ENCODE measurements around the gene ENPP6.
A peak's percentile ranks its signal among the peaks of the same experiment; 100 is the strongest.

Gene ENPP6

DNA sequence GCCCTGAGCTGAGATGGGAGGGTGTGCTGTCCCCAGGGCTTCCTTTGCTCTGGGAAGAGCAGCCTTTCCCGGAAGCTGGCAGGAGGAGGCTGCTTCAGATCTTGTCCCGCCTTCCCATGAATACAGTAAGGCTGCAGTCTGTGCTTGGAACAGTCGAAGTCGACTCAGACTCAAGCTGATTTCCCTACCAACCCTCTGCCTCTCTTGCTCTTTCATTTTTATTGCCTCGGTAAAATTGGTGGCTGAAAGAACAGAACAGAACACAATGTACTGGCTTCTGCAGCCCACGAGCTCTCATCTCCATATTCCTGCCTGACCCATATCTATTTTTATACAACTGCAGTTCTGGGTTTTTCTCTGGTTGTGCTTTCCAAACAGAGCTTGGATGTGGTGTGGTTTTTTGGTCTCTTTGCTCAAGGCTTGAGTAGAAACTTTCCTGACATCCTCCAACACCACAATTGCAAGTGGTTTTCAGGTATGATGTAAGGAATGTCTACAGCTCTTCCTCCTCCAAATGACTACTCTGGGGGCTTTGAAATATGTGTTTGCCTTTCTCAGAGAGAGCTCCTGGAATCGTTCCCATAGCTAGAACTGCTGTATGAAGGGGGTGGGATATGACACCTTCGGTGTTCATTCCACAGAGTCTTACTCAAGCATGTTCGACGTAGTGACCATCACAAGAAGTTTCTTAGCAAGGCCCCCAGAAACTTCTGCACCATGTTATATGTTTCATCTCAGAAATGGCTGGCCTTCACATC, 61.3 kb downstream of the ENPP6 start:
- H3K4me3 ChIP-seq (ENCODE audit: control insufficient read depth, low read depth, low read length): no peak overlapping the region
- no peak for DNase-seq (ENCODE audit: low read depth)
- TF ChIP-seq, protein P1, sequence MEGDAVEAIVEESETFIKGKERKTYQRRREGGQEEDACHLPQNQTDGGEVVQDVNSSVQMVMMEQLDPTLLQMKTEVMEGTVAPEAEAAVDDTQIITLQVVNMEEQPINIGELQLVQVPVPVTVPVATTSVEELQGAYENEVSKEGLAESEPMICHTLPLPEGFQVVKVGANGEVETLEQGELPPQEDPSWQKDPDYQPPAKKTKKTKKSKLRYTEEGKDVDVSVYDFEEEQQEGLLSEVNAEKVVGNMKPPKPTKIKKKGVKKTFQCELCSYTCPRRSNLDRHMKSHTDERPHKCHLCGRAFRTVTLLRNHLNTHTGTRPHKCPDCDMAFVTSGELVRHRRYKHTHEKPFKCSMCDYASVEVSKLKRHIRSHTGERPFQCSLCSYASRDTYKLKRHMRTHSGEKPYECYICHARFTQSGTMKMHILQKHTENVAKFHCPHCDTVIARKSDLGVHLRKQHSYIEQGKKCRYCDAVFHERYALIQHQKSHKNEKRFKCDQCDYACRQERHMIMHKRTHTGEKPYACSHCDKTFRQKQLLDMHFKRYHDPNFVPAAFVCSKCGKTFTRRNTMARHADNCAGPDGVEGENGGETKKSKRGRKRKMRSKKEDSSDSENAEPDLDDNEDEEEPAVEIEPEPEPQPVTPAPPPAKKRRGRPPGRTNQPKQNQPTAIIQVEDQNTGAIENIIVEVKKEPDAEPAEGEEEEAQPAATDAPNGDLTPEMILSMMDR (IDR thresholded peaks at IDR 0.05; ENCODE audit: control insufficient read depth, insufficient read depth, low read depth, low read length, missing control alignments): no peak

- no peak overlapping the region for H3K4me3 ChIP-seq (ENCODE audit: control insufficient read depth, low read depth, low read length)
- TF ChIP-seq, protein P1 (IDR thresholded peaks at IDR 0.05; ENCODE audit: control insufficient read depth, insufficient read depth, low read depth, low read length, missing control alignments): no peak
- DNase-seq (ENCODE audit: low read depth): no peak
These were observed 63.5 kb downstream of the ENPP6 start for GRCh38 chr4:184154199-184154598.

DNA sequence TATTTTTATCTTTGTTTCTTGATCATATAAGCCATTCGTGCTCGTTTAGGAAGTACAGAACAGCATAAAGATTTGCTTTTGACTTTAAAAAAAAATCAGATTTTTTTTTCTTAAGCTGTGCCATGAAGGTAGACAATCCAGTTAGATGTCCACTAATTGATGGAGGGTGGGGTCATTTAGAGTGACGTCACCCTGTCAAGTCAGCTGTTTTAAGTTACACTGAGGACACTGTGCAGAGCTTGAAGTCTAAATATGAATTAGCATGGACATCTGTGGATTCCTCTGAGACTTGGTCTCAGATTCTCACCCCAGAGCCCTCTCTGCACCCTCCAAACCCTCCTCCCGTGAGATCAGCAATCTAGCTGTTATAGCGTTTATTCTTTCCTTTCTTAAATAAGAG, 63.9 kb downstream of the ENPP6 start:
- no peak for DNase-seq (ENCODE audit: low read depth)
- TF ChIP-seq, protein P1 (IDR thresholded peaks at IDR 0.05; ENCODE audit: control insufficient read depth, insufficient read depth, low read depth, low read length, missing control alignments): no peak
- no peak overlapping the region for H3K4me3 ChIP-seq (ENCODE audit: control insufficient read depth, low read depth, low read length)

GRCh38 chr4:184151988-184152485, 65.6 kb downstream of the ENPP6 start:
- TF ChIP-seq, protein P1 (IDR thresholded peaks at IDR 0.05; ENCODE audit: control insufficient read depth, insufficient read depth, low read depth, low read length, missing control alignments): no peak
- DNase-seq (ENCODE audit: low read depth): no peak
- H3K4me3 ChIP-seq (ENCODE audit: control insufficient read depth, low read depth, low read length): no peak overlapping the region

- TF ChIP-seq, protein P1 (IDR thresholded peaks at IDR 0.05; ENCODE audit: control insufficient read depth, insufficient read depth, low read depth, low read length, missing control alignments): no peak
- H3K4me3 ChIP-seq (ENCODE audit: control insufficient read depth, low read depth, low read length): no peak overlapping the region
- DNase-seq (ENCODE audit: low read depth): no peak
These were observed 67.4 kb downstream of the ENPP6 start for GRCh38 chr4:184150102-184150839.

GRCh38 chr4:184148738-184149637, 68.7 kb downstream of the ENPP6 start:
- no peak overlapping the region for H3K4me3 ChIP-seq (ENCODE audit: control insufficient read depth, low read depth, low read length)
- TF ChIP-seq, protein P1 (IDR thresholded peaks at IDR 0.05; ENCODE audit: control insufficient read depth, insufficient read depth, low read depth, low read length, missing control alignments): no peak
- DNase-seq (ENCODE audit: low read depth): peak; percentile 3
